Smooth muscle cell (in vitro differentiated cells): ENCODE results near the gene CMTM8. TPM values are rescaled to one million over a fixed set of nuclear protein-coding genes. Genes with fewer than 3 reads are reported as not detected.

Experiments
- DNase-seq: peaks from one replicate; lab custom pipeline; 2025; ENCODE audit not compliant: unreplicated experiment; lab: John Stamatoyannopoulos, UW
- H2AFZ ChIP-seq: fragments of 200-600 bp; sonication (generic); 2 replicates; pipeline ENCODE4 v1.6.0; 2016; ENCODE audit warnings: antibody characterized with exemption, low read depth, mild to moderate bottlenecking
- H3F3A ChIP-seq: fragments of 200-600 bp; sonication (generic); 2 replicates; pipeline ENCODE4 v1.6.0; 2017; ENCODE audit warnings: antibody characterized with exemption, low read depth
- H3K27ac ChIP-seq: fragments of 200-600 bp; sonication (generic); 2 replicates; pipeline ENCODE4 v1.5.1; 2016; ENCODE audit warnings: low read depth, mild to moderate bottlenecking
- H3K27me3 ChIP-seq: fragments of 200-600 bp; sonication (generic); 2 replicates; pipeline ENCODE4 v1.6.1; 2016; ENCODE audit warnings: low read depth, mild to moderate bottlenecking
- H3K36me3 ChIP-seq: fragments of 200-600 bp; sonication (generic); 2 replicates; pipeline ENCODE4 v1.5.1; 2016; ENCODE audit warnings: low read depth
- H3K4me1 ChIP-seq: fragments of 200-600 bp; sonication (generic); 2 replicates; pipeline ENCODE4 v1.5.1; 2016; ENCODE audit warnings: low read depth
- H3K4me2 ChIP-seq: fragments of 200-600 bp; sonication (generic); 2 replicates; pipeline ENCODE4 v1.6.0; 2016; ENCODE audit warnings: mild to moderate bottlenecking
- H3K4me3 ChIP-seq: fragments of 200-600 bp; sonication (generic); 2 replicates; pipeline ENCODE4 v1.5.1; 2016; ENCODE audit warnings: mild to moderate bottlenecking
- H3K79me2 ChIP-seq: fragments of 200-600 bp; sonication (generic); 2 replicates; pipeline ENCODE4 v1.6.0; 2016; ENCODE audit warnings: low read depth, mild to moderate bottlenecking
- H3K9ac ChIP-seq: fragments of 200-600 bp; sonication (generic); 2 replicates; pipeline ENCODE4 v1.6.0; 2016; ENCODE audit warnings: low read depth
- H3K9me3 ChIP-seq: fragments of 200-600 bp; sonication (generic); replicated peaks from 2 replicates; pipeline ENCODE4 v1.5.1; 2016; ENCODE audit warnings: low read depth
- H4K20me1 ChIP-seq: fragments of 200-600 bp; sonication (generic); 2 replicates; pipeline ENCODE4 v1.6.0; 2016; ENCODE audit warnings: low read depth
- WGBS: methylation state at CpG from one replicate; pipeline ENCODE4 v1.1.7; 2016; ENCODE audit warnings: low lambda C conversion rate; 5-methylcytosine and 5-hydroxymethylcytosine counted together
- polyA plus RNA-seq: library from polyadenylated mRNA; unstranded; fragments of >200 nt; fragmentation: Nextera tagmentation; extraction: Ambion mirVana; gene quantifications from 2 replicates; pipeline ENCODE4 v1.2.1, GENCODE V29; 2016
- total RNA-seq: library from RNA; depleted of rRNA; stranded (reverse); fragments of >200 nt; gene quantifications from 2 replicates; pipeline ENCODE4 v1.2.3, GENCODE V29; 2014
- TF ChIP-seq, protein P1 (sequence below): fragments of 200-600 bp; sonication (generic); IDR thresholded peaks from 2 replicates; pipeline ENCODE4 v1.5.1; 2017; ENCODE audit warnings: borderline replicate concordance, mild to moderate bottlenecking, antibody characterized with exemption; ENCODE audit not compliant: insufficient read depth, poor library complexity, severe bottlenecking

Gene CMTM8
- total and polyA plus RNA-seq, 2 experiments from 2014 or later, result 1.9 TPM

DNA sequence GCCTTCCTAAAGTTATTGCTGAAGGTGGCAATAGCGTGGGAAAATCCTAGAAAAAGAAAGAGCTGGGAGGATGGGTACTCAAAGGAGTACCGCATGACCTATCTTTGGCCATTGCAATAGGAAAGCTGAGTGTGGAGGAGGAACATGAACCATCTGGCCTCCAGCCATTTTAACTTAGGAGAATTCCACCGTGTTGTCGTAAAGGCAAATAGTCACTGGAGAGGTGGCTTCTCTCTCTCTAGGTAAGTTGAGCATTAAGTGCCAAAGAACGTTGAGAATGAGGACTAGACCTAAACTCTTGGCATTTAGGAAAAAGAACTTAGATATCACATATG lies 137.1 kb downstream of the CMTM8 start:
- Histone ChIP-seq H4K20me1 (no peaks in the 10 kb centered on the region), H3K27ac (no peak overlapping the region), H3K4me2 (no peak overlapping the region), H3K9ac (no peak overlapping the region), H3F3A (no peaks in the 10 kb centered on the region), H3K4me1 (peaks cover 7% of the 10 kb centered on the region), H3K9me3 (no peaks in the 10 kb centered on the region), H3K36me3 (no peaks in the 10 kb centered on the region), H3K27me3 (no peaks in the 10 kb centered on the region), H2AFZ (no peak overlapping the region), H3K4me3 (no peak overlapping the region), H3K79me2 (no peaks in the 10 kb centered on the region)
- DNase-seq, result no peak
- TF ChIP-seq, protein P1, sequence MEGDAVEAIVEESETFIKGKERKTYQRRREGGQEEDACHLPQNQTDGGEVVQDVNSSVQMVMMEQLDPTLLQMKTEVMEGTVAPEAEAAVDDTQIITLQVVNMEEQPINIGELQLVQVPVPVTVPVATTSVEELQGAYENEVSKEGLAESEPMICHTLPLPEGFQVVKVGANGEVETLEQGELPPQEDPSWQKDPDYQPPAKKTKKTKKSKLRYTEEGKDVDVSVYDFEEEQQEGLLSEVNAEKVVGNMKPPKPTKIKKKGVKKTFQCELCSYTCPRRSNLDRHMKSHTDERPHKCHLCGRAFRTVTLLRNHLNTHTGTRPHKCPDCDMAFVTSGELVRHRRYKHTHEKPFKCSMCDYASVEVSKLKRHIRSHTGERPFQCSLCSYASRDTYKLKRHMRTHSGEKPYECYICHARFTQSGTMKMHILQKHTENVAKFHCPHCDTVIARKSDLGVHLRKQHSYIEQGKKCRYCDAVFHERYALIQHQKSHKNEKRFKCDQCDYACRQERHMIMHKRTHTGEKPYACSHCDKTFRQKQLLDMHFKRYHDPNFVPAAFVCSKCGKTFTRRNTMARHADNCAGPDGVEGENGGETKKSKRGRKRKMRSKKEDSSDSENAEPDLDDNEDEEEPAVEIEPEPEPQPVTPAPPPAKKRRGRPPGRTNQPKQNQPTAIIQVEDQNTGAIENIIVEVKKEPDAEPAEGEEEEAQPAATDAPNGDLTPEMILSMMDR, result no peak
- WGBS, result 88% methylated on average over 5 of the region's 5 CpGs

DNA sequence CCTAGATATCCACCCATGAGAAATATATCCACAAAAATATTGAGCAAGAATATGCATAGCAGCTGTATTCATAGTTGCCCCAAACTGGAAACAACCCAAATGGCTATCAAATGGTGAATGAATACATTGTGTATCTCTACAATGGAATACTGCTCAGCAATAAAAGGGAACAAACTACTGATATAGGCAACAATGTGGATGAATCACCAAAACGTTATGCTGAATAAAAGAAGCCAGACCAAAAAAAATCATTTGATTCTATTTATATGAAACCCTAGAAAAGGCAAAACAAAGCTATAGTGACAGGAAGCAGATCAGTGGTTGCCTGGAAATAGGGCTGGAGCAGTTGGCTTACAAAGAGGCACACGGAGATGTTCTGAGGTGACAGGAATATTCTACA lies 137.6 kb downstream of the CMTM8 start:
- H3K9me3 ChIP-seq, result no peaks in the 10 kb centered on the region
- H4K20me1 ChIP-seq, result no peaks in the 10 kb centered on the region
- H3F3A ChIP-seq, result no peaks in the 10 kb centered on the region
- TF ChIP-seq, protein P1, result no peak
- no peak for DNase-seq
- H3K4me3 ChIP-seq, result no peak overlapping the region
- no peaks in the 10 kb centered on the region for H3K27me3 ChIP-seq
- H2AFZ ChIP-seq, result no peak overlapping the region
- H3K4me2 ChIP-seq, result no peak overlapping the region
- H3K4me1 ChIP-seq, result peaks cover 7% of the 10 kb centered on the region
- no peak overlapping the region for H3K27ac ChIP-seq
- WGBS, result 80% methylated on average over 2 of the region's 2 CpGs
- no peaks in the 10 kb centered on the region for H3K36me3 ChIP-seq
- H3K79me2 ChIP-seq, result no peaks in the 10 kb centered on the region
- H3K9ac ChIP-seq, result no peak overlapping the region

DNA sequence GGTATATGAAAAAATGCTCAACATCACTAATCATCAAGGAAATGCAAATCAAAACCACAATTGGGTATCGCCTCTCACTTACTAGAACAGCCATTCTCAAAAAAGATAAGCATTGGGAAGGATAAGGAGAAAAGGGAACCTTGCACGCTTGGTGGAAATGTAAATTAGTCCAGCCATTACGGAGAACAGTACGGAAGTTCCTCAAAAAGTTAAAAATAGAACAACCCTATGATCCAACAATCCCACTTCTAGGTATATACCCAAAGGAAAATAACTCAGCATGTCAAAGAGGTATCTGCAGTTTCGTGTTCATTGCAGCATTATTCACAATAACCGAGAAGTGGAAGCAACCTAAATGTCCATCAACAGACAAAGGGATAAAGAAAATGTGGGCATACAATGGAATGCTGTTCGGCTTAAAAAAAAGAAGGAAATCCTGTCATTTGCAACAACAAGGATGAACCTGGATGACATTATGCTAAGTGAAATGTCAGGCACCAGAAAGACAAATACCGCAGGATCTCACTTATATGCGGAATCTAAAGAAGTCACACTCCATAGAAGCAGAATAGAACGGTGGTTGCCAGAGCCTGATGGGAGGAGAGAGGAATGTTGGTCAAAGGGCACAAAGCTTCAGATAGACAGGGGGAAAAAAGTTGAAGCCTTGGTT lies 141.5 kb downstream of the CMTM8 start:
- Histone ChIP-seq H3K79me2 (no peaks in the 10 kb centered on the region), H2AFZ (no peak overlapping the region), H3K27me3 (no peaks in the 10 kb centered on the region), H3K36me3 (no peaks in the 10 kb centered on the region), H3K4me3 (no peak overlapping the region), H3K4me2 (no peak overlapping the region), H3F3A (no peaks in the 10 kb centered on the region), H3K27ac (no peak overlapping the region), H3K4me1 (peaks cover 7% of the 10 kb centered on the region), H4K20me1 (no peaks in the 10 kb centered on the region), H3K9ac (no peak overlapping the region), H3K9me3 (no peaks in the 10 kb centered on the region)
- TF ChIP-seq, protein P1, result no peak
- no peak for DNase-seq
- WGBS, result 75% methylated on average over 10 of the region's 10 CpGs

DNA sequence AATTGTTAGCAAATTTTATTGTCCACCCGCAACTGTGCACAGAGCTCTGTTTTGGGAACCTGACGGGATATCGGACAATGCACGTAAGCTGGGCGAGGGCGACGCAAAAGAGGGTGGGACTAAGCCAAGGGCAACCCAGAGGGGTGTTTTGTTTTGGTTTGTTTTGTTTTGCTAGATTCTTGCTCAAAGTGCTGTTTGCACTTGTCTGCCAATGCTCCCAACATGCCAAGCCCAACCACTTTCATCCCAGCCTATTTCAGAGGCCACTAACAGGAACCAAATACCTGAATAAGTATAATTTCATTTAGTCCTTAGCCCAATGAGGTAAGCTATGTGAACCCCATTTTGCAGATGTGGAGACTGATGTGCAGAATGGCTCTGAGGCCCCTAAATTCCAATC lies 143.4 kb downstream of the CMTM8 start:
- no peaks in the 10 kb centered on the region for H3K79me2 ChIP-seq
- no peaks in the 10 kb centered on the region for H4K20me1 ChIP-seq
- no peak overlapping the region for H3K27ac ChIP-seq
- WGBS, result 94% methylated on average over 7 of the region's 7 CpGs
- H3K9me3 ChIP-seq, result no peaks in the 10 kb centered on the region
- no peak overlapping the region for H2AFZ ChIP-seq
- no peaks in the 10 kb centered on the region for H3F3A ChIP-seq
- H3K27me3 ChIP-seq, result no peaks in the 10 kb centered on the region
- H3K4me1 ChIP-seq, result peaks cover 7% of the 10 kb centered on the region
- DNase-seq, result no peak
- H3K4me2 ChIP-seq, result no peak overlapping the region
- TF ChIP-seq, protein P1, result no peak
- H3K9ac ChIP-seq, result no peak overlapping the region
- no peak overlapping the region for H3K4me3 ChIP-seq
- H3K36me3 ChIP-seq, result no peaks in the 10 kb centered on the region
